T1000 (cell line): ENCODE results near the gene SLC39A3.

Source experiments
- DNase-seq: peaks from one replicate; lab custom pipeline; 2025; ENCODE audit warnings: mixed read lengths; lab: John Stamatoyannopoulos, UW

Gene SLC39A3

DNA sequence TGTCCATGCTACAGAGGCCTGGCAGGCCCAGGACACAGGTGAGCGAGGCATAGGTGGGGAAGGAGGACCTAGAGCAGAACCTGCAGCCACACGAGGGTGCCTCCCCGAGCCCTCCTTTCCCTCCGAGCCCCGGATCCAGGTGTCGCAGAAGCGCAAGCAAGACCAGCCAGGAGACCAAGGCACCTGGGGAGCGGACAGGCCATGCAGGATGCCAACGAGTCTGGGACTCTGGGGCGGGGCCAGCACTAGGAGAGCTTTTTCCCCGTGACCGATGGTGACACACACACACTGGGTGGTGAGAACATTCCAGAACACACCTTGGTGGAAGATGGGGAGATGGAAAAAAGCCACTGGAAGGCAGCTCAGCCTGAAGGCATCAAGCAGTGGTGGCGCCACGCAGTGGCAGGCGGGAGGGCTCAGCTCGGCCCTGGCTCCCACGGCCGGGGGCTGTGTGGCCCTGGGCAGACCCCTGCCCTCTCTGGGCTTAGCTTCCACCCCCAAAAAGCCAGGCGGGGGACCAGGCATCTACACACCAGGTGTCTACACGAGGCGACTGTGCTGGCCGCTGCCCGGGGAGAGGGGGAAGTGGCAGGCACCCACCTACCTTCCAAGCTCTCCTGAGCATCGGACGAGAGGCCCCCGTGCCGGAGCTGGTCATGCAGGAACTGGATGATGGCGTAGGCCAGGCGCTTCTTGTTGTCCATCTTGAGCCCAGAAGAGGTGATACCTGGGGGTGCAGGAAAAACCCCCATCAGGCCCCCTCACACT lies 28.7 kb upstream of the SLC39A3 start:
- no peak for DNase-seq

DNA sequence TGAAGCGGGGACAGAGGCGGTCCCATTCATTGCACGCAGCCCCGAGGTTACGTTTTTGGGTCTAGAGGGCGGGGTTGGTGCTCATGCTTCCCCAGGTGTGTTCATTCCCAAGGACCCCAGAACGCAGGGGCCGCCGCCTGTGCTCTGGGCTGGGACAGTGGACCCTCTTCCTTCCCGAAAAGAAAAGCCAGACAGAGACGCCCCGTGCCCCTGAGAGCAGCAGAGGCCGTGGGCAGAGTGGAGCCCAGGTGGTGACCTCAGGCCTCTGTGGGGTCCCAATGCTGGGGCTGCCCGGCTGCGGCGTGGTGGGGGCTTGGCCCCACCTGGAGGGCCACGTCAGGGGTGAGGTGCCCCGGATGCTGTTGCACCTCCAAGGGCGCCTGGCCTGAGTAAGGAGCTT lies 27.9 kb upstream of the SLC39A3 start:
- no peak for DNase-seq

DNA sequence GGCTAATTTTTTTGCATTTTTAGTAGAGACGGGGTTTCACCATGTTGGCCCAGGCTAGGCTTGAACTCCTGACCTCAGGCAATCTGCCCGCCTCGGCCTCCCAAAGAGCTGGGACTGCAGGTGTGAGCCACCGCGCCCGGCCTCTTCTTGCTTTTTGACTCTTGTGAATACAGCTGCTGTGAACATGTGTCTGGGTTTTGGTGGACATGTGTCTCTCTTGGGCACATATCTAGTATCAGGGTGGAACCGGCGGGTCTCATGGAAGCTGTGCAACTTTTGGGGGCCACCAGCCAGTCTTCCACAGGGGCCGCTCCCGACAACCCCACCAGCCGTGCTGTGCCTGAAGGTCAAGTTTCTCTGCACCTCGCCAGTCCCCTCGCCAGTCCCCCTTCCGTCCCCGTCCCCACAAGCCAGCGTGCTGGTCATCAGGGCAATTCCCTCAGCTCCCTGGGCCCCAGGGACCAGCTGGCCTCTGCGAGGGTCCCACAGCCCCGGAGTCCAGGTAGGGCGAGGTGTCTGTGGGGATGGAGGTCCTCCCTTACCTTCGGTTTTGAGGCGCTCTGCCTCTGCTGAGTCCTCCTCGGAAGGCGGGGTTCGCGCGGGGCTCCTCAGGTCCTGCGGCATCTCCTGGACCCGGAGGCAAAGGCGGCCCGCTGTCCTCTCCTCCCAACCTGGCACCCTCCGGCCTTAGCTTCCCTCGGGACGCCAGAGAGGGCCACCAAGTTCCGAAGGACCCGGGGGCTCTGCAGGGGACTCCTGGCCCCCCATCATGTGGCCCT lies 27.0 kb upstream of the SLC39A3 start:
- DNase-seq: no peak

DNA sequence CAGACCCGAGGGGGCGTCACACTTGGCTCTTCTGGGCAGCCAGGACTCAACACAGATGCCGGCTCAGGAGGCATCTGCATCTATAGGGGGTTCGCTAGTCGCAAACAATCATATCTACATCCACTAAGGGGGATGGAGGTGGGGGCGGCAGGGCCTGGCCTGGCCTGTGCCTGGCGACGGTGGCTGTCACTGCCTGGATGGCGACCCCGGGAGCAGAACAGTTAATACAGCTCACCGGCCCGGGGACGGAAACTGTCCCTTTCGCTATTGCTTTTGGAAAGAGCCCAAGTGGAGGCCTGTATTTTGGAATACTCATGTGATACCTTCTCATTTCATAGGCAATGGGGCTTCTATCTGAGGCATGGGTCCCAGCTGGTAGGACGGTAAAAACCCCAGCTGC lies 25.6 kb upstream of the SLC39A3 start:
- no peak for DNase-seq

DNA sequence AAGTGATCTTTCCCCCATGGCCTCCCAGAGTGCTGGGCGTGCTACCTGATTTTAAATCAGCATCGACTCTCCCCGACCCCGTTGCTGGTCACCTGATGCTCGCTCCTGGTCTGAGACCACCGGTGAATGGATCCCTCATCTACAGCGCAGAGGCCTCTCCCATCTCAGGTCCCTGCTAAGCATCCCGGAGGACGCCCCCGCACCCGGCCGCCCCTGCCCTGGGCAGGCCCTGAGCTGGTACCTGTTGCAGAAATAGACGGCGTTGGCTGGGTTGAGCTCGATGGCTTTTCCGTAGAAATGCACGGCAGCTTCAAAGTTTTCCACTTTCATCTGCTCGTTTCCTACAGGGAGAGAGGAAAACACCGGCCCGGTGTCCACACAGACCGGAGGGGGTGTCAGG lies 25.1 kb upstream of the SLC39A3 start:
- no peak for DNase-seq

DNA sequence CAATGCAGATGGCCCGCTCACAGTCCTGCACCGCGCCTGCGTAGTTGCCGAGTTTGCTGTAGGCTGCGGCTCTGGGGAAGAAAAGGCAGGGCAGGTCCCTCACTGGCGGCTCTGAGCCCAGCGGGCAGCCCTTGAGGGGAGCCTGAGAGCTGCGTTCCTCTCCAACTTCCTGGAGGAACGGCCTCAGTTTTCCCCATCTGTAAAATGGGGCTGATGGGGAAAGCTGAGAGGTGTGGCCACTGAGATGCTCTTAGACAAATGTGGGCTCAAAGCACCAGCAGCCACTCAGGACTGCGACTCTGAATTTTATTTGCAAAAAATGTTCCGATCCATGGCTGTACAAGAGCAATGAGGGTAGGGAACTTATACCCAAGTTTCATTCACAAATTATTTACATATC lies 23.9 kb upstream of the SLC39A3 start:
- DNase-seq: no peak

DNA sequence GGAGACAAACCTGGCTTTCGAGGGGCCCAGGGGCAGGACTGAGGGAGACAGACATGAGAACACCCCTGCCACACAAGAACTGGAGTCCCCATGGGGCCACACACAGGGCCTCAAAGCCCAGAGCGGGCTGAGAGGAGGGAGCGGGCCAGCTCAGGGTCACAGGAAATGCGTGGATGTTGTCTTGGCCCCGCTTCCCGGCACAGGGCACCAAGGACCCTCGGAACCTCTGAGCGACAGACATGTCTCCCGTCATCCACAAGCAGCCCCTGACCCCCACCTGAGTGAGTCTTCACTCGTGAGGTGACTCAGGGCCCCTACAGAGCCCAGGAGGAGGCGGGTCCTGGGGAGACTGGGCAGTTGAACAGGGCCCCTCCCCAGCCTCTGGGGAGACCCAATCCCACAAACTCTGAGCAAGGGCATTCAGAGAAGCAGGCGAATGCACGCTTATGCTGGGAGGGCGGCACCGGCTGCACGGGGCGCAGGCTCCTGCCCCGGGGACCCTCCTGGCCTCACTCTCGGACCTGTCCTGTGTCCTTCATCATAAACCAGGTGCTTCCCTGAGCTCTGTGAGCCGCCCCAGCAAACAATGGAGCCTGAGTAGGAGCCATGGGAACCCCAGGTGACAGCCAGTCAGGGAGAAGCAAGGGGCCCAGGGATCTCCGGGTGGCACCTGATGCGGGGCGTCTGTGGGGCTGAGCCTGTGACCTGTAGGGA lies 23.1 kb upstream of the SLC39A3 start:
- no peak for DNase-seq

DNA sequence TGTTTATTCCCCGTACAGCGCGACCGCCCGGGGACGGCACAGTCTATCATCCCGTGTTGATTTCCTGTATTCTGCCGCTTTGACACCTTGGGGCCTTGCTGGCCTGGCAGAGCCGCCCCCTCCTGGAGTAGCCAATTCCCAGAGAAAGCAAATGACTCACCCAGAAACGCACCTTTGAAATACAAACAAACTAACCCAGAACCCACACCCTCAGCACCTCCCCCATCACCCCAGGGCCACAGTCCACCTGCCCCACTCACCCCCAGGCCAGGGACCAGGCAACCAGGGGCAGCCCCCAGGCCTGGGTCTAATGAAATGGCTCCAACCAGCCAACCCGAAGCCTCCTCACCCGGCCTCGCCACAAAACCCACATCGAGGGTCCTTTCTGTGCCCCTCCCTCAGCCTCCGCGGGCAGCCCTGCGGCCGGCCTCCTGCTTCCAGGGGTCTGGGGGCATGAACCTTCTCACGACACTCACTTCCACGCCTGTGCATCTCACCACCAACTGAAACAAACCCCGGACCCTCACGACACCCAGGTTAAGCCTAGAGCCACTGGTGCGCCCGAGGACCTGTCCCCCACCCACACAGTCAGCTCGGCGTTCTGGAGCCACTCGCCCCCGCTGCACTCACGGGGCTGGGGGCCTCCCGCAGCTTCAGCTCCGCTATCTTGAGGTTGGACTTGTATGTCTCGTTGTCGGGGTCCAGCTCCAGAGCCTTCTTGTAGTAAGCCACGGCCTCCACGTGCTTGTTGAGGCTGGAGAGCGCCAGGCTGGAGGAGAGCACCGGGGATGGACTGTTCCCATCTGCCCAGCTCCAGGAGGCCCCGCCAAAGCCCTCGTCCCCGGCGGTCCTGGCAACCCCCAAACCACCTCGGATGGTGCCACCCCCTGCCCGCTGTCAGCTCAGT lies 22.3 kb upstream of the SLC39A3 start:
- DNase-seq: no peak

DNA sequence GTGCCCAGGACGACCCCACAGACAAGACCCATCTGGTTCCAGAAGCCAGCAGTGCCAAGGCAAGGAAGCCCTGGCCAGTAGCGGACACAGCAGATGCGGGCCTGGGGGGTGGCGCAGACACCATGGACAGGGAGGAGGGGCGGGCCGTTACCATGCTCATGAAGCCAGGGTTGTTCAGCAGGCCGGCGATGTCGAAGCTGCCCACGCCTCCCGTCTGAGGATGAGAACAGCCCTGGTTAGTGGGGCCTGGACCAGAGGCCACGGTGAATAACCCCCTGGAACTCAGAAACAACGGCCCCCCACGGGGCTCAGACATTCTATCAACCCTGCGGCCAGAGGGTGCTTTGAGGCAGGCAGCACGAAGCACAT lies 21.5 kb upstream of the SLC39A3 start:
- DNase-seq: no peak

DNA sequence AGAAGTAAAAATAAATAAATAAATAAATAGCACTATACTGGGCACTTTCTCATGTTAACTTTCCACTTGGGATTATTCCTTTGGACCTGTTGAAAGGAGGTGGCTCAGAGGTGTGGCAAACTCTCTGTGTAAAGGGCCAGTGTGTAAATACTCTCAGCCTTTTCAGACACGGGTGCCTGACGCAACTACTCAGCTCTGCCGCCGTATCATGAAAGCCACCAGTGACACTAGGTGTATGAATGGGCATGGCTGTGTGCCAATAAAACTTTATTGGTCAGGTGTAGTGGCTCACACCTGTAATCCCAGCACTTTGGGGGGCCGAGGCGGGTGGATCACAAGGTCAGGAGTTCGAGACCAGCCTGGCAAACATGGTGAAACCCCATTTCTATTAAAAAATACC lies 20.1 kb upstream of the SLC39A3 start:
- DNase-seq: no peak

DNA sequence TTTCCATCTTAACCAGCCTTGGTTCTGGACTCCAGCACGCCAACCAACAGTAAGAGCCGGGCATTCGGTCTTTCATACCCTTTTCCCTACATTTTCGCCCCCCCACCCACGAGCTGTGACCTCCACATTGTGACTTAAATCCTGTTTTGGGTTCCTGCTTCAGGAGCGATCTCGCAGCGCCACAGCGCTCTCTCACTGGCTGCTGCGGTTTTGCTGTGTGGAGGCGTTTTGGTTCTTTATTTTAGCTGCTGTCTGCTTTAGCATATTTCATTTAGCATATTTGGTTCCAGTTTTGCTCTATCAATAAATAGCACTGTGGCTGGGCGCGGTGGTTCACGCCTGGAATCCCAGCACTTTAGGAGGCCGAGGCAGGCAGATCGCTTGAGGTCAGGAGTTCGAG lies 19.5 kb upstream of the SLC39A3 start:
- no peak for DNase-seq

DNA sequence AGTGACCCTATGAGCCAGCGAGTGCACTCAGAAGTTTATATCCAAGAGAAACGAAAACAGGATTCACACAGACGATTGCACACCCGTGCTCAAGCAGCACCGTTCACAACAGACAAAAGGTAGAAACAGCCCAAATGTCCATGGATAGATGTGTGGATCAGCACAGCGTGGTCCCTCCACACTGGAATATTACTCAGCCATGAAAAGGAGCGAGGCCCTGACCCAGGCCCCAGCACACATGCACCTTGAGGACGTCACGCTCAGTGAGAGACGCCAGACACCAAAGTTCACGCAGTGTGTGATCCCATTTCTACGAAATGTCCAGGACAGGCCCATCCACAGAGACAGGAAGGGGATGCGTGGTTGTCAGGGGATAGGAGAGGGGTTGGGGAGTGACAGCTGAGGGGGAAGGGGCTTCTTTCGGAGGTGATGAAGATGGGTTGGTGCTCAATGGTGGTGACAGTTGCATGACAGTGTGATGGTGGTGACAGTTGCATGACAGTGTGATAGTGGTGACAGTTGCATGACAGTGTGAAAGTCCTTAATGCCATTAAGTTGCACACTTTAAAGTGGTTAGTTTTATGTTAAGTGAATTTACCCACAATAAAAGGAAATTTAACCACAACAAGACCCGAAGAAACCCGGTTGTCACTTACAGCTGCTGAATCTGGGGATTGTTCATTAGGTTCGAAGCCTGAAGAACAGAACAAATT lies 18.9 kb upstream of the SLC39A3 start:
- DNase-seq: no peak

DNA sequence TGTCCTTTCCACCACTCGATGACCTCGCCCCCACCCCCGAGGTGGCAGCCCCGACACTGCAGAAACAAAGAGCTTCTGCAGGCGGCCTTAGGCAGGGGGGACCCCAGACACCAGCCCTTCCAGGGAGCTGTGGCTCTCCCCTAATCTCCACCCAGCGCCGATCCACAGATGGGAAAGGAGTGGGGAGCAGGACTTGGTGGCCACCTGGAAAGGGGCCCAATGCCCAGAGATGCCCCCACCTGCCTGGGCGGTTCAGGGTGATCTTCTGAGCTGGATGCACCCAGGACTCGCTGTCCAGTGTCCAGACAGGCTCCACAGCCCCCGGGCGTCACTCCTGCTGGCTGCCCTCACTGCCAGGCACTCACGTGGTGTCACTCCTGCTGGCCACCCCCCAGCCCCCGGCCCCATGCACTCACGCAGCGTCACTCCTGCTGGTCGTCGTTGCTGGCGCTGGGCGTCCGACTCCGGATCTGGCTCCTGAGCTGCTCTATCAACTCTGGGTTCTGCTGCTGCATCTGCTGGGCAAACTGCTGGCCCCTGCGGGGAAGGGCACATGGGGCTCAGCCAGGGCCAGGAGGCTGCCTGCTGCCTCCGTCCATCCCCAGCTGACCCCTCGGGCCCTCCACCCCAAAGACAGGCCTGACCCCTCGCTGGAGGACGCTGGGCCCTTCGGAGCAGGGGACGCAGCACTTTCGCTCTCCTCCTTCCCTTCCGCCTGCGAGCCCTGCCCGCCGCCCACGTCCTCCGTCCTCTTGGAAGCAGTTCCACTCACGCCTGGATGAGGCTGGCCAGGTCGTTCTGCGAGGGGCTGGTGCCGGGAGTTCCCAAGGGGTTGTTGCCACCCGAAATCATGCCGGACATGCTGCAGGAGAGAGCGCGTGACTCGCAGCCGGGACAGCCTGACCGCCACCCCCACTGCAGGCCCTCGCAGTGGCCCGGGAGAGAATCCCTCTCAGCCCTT lies 17.4 kb upstream of the SLC39A3 start:
- DNase-seq: no peak

DNA sequence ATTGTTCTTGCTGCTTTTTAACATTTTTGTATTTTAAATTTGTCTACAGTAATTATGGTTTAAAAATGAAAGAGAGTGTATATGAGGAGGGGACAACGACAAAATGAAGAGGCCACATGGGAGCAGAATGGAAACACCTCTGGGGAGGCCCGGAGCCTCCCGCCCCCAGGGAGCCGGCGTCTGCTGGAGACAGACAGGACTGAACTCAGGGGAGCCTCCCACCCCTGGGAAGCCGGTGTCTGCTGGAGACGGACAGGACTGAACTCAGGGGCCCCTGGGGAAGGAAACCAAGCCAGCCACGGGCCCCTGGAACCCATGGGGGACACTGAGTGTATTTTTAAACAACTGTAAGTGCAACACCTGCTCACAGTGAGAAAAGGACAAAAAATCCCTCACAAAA lies 16.7 kb upstream of the SLC39A3 start:
- DNase-seq: no peak

DNA sequence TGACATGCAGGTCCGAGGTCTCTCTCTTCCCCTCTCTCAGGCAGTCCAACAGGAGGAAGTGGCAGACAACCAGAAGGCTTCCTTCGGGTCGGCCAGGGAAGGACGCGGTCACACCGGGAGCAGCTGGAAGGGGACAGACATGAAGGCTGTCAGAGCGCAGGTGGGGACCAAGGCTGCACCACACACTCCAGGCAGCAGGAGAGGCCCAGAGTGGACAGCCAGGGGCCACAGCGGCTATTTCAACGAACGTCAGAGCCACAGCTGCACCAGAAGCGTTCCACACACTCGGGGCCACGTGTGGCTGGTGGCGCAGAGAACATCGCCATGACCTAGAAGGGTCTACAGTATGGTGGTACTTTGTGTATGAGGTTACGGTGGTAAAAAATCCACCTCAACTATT lies 16.0 kb upstream of the SLC39A3 start:
- DNase-seq: no peak

DNA sequence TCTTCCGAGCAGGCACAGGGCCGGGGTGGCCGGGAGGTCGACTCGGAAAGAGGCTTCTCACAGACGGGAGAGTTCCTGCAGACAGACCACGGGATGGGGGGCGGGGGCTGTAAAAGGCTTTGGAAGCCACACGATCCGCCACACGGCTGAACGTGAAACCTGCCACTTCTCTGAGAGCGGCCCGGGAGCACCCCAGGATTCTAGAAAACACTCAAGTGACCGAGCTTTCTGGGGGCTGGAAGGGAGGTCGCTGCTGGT lies 15.6 kb upstream of the SLC39A3 start:
- no peak for DNase-seq

DNA sequence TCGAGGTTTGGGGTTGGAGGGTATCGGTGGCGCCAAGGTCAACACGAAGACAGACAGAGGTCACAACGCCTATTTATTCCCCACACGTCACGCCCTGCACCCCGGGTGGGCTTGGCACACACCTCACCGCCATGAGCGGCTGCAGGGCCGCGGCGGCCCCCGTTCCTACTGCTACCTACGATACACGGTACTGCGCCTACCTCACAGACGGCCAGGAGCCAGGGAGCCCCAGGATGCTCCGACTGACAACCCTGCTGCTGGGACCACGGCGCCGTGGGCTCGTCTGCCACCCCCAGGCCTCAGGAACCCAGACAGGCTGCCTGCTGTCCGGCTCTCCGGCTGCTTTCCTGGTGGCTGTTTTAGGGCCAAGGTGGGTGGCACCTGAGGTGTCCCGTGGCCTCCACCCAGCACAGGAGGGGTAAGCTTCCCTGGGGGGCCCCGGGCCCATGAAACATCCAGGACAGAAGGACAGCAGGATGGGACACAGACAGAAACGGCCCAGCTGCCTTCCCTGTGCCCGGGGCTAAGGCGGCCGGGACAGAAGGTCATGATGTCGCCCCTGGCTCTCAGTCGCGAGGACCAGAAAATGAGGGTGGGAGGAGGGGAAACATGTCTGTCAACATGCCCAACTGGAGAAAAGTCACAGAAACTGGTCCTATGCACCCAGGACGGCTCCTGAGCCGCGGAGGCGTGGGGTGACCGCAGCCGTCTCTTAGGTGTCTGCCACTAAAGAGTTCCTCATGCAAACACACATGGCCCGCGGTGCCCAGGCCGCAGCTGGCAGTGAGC lies 15.0 kb upstream of the SLC39A3 start:
- DNase-seq: no peak

DNA sequence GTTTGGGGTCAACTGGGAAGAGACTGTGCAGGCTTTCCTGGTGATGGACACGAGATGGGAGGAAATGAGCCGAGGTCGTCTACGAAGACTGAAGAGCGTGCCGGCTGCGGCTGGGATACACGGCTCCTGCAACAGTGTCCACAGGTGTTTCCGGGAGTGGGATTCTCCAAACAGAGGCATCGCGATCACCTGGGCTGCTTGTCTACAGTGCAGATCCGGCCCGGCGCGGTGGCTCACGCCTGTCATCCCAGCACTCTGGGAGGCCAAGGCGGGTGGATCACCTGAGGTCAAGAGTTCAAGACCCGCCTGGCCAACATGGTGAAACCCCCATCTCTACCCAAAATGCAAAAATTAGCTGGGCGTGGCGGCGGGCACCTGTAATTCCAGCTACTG lies 11.6 kb upstream of the SLC39A3 start:
- no peak for DNase-seq

DNA sequence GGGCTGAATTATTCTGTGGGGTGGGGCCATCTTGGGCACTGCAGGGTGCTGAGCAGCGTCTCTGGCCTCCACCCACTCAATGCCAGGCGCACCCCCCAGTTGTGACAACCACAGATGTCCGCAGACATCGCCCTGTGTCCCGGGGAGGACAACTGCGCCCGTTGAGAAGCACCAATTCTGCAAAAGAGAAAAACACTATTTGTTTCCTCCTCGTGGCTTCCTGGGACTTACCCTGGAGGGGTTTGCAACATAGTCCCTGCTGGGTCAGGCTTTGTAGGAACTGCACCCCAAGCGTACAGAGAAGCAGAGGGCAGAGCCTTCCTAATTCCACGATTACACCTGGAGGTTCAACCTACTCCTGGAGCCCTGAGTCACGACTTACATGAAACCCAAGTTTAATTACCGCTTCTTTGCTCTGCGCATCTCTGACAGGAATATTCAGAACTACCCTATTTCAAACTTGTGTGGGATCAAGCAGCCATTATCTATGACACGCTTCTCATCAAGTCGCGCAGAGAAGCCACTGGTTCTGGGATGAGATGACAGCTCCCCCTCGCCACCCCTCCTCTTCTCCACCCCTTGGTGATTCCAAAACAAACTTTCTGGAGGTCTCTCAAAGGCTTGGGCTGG lies 11.1 kb upstream of the SLC39A3 start:
- DNase-seq: no peak
